TTC549 (cell line): ENCODE results near the gene CBFB.

ENCODE experiments used
- FAIRE-seq: peaks from 2 replicates; lab custom pipeline; 2012; peaks lifted over from hg19 to GRCh38; lab: Jason Lieb, UNC

CBFB gene

DNA sequence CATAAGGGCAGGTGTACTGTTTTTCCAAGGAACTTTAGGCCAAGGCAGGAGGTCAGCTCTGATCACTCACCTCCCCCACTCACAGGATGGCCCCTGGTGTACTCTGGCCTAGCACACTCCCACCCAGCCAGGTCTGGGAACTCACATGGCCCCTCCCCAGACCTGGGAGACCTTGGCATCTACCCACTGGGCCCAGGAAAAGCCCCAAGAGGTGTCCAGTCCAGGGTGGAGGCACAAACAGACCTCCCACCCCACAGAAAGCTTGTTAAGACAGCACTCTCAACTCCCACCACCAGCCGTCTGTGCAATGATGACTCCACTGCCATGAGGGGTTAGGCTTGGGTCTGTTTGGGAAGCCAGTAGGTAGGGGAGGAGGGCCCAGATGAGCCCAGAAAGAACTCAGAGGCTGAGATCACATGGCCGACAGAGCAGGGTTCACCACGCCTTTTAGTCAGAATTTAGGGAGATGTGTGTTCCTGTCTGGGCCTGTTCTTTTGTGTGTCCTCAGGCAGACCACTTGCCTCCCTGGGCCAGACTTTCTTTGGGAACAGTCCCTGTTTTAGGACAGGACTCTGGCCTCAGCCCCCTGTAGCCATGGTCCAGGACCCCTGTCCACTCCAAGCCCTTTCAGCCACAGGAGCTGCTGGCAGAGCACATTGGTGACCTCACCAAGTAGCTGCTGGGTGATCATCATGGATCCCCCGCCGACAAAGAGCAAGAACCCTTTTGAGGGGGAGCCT, 12.1 kb upstream of the CBFB start:
- no peak for FAIRE-seq

DNA sequence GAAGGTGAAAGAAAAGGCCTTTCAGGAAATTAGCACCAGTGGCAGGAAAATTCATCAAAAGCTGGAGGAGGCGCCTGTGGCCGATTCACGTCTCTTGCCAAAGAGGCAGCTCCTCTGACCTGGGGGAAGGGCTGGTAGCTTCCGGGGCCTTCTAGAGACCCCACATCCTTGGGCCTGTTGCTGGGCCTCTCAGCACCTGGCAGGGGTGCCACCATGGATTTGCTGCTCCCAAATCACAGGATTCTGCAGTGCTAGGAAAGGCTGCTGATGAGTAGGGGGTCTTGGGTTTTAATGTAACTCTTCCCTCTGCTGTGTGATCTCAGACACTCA, 11.6 kb upstream of the CBFB start:
- FAIRE-seq = no peak

DNA sequence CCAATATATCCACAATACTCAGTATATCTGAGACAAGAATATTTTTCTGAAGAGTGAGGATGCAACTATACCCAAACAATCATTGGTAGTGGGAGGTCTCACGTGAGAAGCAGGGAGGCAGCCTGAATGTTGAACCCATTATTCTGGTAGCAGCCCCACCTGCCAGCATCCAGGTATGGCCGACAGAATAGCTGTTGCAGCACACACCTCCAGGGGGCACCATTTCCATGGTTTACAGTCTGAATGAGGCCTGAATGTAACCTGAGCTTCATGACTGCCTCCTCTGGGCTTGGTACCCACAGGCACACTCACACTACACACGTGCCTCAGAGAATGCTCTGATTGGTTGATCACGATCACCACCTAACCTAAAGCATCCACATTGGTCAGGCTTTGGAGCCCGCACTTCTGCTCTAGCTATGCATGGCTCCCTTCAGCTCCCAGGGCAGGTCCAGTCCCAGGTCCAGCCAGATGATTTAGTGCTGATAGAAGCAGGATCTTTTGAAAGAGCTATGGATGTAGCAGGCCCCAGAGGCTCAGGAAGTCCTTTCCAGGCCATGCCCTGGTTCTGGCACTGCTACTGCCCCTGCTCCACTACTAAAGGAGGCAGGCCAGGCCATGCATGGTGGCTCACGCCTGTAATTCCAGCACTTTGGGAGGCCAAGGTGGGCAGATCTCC, 11.0 kb upstream of the CBFB start:
- peak; percentile 77 for FAIRE-seq

DNA sequence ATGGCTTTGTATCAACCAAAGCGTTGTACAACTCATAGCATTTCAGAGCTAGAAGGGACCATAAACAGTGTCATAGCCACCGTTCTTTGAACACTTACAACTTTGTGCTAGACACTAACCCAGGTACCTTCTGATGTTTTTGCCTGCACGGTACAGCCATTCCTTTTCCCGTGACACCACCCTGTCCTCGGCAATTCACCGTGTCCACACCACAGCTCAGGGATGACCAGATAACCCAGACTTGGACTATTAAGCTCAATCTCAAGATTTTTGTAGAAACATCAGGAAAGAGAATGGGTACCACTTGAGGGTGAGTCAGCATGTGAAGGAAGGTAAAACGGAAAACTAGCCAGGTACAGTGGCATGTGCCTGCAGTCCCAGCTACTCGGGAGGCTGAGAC, 9.8 kb upstream of the CBFB start:
- no peak for FAIRE-seq

DNA sequence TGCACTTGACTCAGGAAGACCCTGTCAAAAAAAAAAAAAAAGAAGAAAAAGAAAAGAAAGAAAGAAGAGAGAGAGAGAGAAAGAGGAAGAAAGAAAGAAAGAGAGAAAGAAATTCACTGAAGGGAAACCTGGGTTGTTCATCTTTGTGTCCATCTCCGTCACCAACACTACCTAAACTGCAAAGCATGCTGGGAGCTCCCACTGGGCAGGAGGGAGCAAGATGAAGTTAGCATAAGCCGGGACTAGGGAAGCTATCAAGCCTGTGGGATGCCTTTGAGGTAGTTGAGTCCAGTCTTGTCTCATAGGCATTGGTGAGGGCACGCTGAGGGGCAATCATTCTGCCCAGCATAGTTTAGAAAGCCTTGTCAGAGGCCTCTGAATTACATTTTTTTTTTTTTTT, 7.6 kb upstream of the CBFB start:
- no peak for FAIRE-seq

DNA sequence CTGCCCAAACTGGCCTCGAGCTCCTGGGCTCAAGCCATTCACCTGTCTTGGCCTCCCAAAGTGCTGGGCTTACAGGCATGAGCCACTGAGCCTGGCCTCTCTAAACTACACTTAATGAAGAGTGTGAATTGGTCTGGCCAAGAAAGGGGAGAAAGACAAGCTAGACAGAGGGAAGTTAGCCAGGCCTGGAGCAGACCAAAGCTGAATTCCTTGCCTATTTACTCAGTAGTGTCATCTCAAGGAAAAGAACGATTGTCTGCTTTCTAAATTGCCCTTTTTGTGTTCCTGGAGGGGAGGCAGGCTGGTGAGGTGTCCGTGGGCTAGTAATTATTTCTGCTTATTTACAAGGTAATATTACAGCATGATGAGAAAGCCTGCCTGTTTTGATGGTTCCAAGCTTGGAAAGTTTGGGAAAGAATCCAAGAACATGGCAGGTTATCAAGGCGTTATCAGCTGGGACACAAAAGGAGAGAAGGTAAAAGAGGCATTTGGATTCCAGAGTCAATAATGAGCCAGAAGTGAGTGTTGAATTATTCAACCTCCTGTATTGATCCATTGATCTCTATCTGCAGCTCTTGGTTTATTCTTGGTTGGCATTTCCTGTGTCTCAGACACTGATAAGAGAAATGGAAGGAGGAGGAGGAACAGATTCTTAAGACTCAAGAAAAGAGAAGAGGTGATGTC, 6.3 kb upstream of the CBFB start:
- no peak for FAIRE-seq

DNA sequence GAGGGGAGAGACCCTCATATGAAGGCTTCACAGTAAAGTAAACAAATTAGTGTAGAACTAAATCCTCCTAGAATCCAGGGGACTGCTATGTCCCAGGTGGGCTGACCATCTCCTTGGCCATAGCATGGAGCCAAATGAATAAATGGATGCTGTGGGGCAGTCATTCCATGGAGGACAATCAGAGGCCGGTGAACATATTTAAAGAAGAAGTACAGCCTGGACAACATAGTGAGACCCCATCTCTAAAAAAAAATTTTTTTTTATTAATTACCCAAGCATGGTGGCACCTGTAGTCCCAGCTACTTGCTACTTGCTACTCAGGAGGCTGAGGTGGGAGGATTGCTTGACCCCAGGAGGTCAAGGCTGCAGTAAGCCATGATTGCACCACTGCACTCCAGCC, 5.3 kb upstream of the CBFB start:
- no peak for FAIRE-seq

DNA sequence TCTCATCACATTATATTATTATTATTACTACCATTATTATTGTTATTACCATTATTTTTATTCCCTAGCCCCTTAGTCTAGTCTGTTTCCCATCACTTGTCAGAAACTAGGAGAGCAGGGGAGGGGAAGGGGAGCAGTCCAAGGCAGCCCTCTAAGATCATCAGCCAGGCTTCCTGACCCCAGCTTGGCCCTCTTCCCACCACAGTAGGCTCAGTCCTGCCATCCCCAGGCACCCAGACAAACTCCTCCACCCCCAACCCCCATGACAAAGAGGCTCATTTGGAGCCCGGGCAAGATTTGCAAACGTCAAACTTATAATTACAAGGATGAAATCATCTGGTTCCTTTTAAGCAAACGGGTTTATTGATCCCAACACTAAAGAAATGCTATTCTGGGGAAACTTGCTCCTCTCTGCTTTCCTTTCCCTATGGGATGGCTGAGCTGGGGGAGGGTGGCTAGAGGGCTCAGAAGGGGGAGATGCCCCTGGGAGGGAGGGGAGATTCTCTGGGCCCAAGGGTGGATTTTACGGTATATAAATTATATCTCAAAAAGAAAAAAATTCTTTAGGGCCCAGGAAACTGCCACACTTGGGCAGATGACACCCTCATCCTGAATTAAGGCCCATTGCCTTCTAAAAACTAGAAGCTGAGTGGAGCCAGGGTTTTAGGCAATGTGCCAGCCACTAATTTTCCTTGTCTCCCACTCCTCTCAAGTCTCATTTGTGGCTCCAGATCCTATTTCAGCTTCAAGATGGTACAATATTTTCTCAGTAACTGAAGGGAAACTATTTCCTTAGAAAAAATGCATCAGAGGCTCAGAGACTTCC, 4.4 kb upstream of the CBFB start:
- no peak for FAIRE-seq

DNA sequence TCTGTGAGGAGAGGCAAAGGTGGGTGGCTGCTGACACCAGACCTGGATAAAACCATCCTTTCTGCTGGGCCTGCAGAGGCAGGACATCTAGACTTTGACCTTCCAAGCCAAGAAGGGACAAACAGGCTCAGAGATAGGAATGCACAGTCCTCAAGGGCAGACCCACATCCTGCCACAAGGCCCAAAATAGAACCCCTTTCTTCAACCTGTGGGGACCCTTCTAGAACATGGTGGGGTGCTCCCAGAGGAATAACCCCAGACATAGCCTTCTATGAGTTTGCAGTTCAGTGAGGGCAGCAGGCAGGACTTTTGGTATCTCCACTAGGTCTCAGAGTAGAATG, 3.8 kb upstream of the CBFB start:
- no peak for FAIRE-seq

DNA sequence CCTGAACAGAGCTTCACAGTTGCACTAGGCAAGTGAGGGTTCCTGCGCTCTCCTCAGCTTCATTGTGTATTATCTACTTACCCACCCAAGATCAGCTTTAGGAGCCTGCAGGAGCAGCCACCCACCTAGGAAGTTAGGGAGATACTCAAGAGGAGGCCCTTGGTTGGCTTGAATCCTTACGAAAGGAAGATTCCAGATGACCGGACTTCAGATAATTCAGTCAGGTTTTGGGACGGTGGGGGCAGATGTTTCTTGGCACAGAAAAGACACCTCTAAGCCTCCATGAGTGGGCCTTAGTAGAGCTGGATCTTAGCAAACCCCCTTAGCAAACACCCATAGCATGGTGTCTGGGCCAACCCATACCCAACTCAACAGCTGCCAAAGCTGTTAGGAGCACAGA, 2.4 kb upstream of the CBFB start:
- FAIRE-seq = no peak

DNA sequence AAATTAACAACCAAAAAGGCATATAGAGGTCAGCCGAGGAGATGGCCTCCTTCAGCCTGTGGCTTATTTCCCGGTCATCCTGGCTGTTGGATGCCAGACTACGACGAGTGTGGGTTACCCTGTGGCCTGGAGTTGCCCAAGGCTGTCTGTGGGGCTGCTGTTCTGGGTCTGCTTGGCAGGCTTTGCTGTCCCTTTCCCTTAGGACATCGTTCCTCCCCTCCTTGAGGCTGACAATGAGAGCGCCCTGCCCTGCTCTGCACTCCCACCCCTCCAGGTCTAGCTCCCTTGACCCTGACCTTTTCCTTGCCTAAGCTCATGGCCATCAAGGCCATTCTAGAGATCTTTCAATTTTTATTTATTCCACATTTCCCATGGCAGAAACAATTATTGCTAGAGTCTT, 1.9 kb upstream of the CBFB start:
- FAIRE-seq = no peak

DNA sequence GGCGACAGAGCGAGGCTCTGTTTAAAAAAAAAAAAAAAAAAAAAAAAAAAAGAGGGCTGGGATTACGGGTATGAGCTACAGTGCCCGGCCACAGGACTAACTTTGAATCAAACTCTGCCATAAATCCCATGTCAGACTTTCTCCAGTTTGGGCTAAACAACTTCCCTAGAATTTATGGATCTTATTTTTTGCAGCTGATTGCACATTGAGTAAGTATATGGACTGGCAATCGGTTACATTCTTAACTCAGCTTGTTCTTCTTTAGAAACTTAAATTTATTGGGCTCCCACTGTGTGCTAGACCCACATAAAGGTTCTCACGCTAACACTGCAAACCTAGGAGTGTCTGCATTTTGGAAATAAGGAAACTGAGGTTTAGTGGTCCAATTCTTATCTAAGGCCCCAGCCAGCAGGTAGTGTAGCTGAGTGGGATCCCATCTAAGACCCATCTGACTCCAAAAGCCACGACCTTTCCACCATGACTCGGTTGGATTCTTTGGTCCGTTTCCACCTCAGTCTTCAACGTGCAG, 718 bp upstream of the CBFB start:
- FAIRE-seq = no peak

DNA sequence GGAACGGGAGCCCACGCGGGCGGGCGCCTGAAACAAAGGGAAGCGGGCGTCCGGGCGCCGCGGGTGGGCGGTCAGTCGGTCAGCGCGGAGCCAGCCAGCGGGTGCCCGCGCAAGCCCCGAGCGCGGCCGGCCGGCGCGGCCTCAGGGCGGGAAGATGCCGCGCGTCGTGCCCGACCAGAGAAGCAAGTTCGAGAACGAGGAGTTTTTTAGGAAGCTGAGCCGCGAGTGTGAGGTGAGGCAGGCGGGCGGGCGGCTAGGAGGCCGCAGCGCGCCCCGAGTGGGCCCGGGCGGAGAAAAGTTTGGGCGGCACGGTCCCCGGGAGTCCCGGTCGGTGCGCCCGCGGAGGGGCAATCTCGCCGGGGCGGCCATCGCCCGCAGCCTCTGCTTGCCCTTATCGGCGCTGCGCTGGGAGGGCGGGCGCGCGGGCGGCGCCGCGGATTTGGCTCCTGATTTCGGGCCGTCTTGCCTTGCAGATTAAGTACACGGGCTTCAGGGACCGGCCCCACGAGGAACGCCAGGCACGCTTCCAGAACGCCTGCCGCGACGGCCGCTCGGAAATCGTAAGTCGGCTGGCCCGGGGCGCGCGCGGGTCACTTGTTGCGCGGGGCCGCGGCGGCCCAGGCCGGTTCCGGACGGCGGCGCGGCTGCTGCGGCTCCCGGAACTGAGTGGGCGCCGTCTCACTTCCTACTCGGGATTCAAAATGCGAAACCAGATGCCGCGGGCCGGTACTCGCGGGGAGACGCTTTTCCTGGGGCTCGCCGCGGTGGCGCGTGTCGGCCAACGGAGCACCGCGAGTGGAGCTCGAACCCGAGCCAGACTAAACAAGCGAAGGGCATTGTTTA, 526 bp downstream of the CBFB start:
- FAIRE-seq = no peak

DNA sequence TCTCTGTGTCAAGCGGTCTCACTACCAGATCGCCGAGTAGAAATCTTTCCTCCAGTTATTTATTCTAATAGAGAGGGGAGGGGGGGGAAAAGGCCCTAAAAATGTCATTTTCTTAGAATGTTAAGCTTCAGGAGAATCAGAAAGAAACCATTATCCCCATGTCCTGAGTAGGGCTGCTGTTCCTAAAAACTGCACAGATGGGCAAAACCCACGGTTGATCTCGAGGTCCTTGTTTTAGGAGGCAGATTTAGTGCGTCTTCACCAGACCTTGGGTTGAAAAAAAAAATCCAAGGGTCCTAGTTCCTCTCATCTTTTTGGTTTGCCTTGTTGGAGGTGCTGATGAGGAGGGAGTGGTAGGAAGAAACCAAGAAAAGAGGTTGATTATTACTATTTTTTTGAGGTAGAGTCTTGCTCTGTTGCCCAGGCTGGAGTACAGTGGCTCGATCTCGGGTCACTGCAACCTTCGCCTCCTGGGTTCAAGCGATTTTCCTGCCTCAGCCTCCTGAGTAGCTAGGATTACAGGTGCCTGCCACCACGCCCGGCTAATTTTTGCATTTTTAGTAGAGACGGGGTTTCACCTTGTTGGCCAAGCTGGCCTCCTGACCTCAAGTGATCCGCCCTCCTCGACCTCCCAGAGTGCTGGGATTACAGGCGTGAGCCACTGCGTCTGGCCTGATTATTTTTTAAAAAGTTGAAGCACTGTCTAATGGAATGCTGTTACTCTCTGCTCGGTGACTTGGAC, 1.4 kb downstream of the CBFB start:
- FAIRE-seq = no peak

DNA sequence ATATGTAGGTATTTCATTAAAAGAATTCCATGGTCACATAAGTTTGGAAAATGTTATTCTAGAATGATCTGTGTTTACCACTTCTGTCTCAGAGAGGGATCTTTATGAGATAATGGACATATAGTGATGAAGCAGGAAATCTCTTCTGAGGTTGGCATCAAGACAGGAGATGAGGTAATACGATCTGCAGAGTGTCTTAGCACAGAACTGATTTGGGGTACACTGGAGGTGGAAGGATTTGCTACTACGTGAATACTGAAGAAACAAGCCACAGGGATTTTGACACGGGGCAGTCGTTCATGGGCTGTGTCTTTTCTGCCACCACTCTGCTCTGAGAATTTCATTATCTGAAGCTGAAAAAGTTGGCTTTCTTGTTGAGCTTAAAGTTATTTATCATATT, 5.5 kb downstream of the CBFB start:
- FAIRE-seq = no peak

DNA sequence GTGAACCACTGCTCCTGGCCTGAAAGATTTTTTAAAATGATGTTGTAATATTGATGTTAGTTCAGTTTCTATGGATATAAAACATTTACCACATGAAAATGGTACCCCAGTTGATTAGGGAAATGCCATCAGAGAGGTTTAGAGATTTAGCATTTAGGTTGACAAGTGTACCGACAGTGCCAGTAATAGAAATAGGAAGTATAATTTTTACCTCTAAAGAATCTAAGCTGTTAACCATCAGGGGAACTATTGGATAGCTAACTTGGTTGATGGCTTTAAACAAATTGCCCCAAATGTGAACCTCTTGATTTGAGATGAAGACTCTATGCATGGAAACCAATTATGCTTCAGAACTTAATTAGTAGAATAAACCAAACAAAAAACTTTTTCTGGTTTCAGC, 6.4 kb downstream of the CBFB start:
- no peak for FAIRE-seq

DNA sequence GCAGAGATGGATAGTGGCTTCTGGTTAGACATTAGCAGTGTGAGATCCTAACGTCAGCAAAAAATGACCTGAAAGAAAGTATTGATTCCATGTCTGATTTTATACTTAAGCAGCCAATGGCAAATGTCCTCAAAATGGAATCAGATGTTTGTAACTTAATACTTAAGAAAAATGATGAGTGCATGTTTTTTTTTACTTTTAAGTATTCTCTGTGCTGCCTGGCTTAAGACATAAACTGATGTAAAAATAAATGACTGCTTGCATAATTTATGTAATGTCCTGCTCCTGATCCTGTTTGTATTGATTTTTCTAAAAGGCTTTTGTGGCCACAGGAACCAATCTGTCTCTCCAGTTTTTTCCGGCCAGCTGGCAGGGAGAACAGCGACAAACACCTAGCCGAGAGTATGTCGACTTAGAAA, 7.4 kb downstream of the CBFB start:
- FAIRE-seq = no peak

DNA sequence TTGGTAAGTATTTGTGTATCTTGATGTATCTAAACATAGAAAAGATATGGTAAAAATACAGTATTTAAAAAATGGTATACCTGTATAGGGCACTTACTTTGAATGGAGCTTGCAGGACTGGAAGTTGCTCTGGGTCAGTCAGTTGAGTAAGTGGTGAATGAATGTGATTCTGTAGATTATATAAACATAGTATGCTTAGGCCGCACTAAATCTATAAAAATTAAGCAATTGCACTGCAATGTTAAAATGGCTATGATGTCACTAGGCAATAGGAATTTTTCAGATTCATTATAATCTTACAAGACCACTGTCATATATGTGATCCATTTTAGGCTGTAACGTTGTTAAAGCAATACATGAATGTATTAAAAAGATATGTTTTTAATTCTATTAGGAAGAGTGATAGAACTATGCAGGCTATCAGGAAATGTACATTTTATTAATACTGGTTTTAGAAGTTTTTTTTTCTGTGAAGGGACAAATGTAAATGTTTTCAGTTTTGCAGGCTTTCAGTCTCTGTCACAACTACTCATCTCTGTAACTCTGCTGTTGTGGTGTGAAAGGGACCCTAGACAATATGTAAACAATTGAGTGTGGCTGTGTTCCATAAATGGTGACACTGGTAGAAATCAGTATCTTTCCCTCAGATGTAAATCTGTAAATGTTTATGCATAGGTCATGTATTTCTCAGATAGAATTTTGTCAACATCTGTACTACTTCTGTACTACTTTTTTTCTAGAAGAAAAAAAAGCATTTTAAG, 10.5 kb downstream of the CBFB start:
- no peak for FAIRE-seq

DNA sequence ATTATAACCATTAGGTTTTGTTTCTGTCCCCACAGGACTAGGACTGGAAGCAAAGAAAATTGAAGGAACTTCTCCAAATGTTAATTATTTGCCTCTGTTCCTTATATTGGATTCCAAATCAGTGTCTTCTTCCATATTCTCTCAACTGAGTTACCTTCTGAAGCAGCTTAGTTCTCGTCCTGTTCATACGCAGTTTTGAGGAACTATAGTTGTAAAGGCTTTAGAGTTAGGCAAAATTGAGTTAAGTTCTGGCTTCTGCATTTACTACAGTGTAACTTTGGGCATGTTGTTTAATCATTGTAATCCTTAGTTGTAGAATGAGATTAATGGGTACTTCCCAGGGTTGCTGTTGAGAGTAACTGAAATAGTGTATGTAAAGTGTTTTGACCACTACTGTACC, 11.2 kb downstream of the CBFB start:
- no peak for FAIRE-seq

DNA sequence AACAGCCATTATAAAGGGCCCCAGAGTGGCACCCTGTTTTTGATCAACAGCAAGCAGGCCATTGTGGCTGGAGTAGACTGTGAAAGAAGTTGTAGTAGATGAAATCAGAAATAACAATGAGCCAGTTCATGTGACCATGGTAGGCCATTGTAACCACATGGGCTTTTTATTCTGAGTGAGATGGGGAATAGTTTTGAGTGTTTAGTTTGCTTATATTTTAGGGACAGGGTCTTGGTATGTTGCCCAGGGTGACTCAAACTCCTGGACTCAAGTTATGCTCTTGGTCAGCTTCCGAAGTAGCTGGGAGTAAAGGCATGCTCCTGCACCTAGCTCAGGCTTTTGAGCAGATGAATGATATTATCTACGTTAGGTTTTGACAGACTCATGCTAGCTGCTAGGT, 12.0 kb downstream of the CBFB start:
- no peak for FAIRE-seq
